Measurements from ENCODE around the gene ARRB1.

Gene ARRB1

GRCh38 chr11:75344186-75344585 lies 7.3 kb downstream of the ARRB1 start:
- Histone ChIP-seq H3K4me3 (ENCODE audit: low read depth in 1 of 2, low read length in 2 of 2) (peak overlapping the region; percentile 14 to 20), H3K36me3 (ENCODE audit: control insufficient read depth in 1 of 2, insufficient read depth in 2 of 2, low read length in 2 of 2) (no peaks in the 10 kb centered on the region), H3K9me3 (ENCODE audit: control insufficient read depth in 1 of 2, low read length in 2 of 2) (no peaks in the 10 kb centered on the region), H3K27ac (ENCODE audit: low read depth, low read length) (peak overlapping the region; percentile 39), H3K27me3 (ENCODE audit: control insufficient read depth in 1 of 2, insufficient read depth in 2 of 2, low read length in 2 of 2) (no peaks in the 10 kb centered on the region), H3K9ac (ENCODE audit: low read depth in 1 of 2, low read length in 2 of 2) (peak overlapping the region in 1 of 2 donors; percentile 57), H3K4me1 (ENCODE audit: control insufficient read depth in 1 of 2, insufficient read depth in 2 of 2, low read length in 2 of 2) (peaks cover 97 to 100% of the 10 kb centered on the region in 2 donors)

GRCh38 chr11:75342966-75343870 lies 8.2 kb downstream of the ARRB1 start:
- H3K4me1 ChIP-seq (ENCODE audit: control insufficient read depth in 1 of 2, insufficient read depth in 2 of 2, low read length in 2 of 2): peaks cover 99 to 100% of the 10 kb centered on the region in 2 donors
- H3K9me3 ChIP-seq (ENCODE audit: control insufficient read depth in 1 of 2, low read length in 2 of 2): no peaks in the 10 kb centered on the region
- H3K4me3 ChIP-seq (ENCODE audit: low read depth in 1 of 2, low read length in 2 of 2): peak overlapping the region in 1 of 2 donors; percentile 24
- H3K9ac ChIP-seq (ENCODE audit: low read depth in 1 of 2, low read length in 2 of 2): peak overlapping the region in 1 of 2 donors; percentile 52
- H3K36me3 ChIP-seq (ENCODE audit: control insufficient read depth in 1 of 2, insufficient read depth in 2 of 2, low read length in 2 of 2): no peaks in the 10 kb centered on the region
- peak overlapping the region; percentile 11 for H3K27ac ChIP-seq (ENCODE audit: low read depth, low read length)
- no peaks in the 10 kb centered on the region for H3K27me3 ChIP-seq (ENCODE audit: control insufficient read depth in 1 of 2, insufficient read depth in 2 of 2, low read length in 2 of 2)

- Histone ChIP-seq H3K9ac (ENCODE audit: low read depth in 1 of 2, low read length in 2 of 2) (peak overlapping the region in 1 of 2 donors; percentile 52), H3K36me3 (ENCODE audit: control insufficient read depth in 1 of 2, insufficient read depth in 2 of 2, low read length in 2 of 2) (no peaks in the 10 kb centered on the region), H3K27ac (ENCODE audit: low read depth, low read length) (peak overlapping the region; percentile 33), H3K4me1 (ENCODE audit: control insufficient read depth in 1 of 2, insufficient read depth in 2 of 2, low read length in 2 of 2) (peaks cover 97 to 99% of the 10 kb centered on the region in 2 donors), H3K9me3 (ENCODE audit: control insufficient read depth in 1 of 2, low read length in 2 of 2) (no peaks in the 10 kb centered on the region), H3K27me3 (ENCODE audit: control insufficient read depth in 1 of 2, insufficient read depth in 2 of 2, low read length in 2 of 2) (no peaks in the 10 kb centered on the region), H3K4me3 (ENCODE audit: low read depth in 1 of 2, low read length in 2 of 2) (no peak overlapping the region)
Observed at GRCh38 chr11:75342231-75342918, 9.1 kb downstream of the ARRB1 start.

- Histone ChIP-seq H3K27ac (ENCODE audit: low read depth, low read length) (peak overlapping the region; percentile 33), H3K9ac (ENCODE audit: low read depth in 1 of 2, low read length in 2 of 2) (peak overlapping the region in 1 of 2 donors; percentile 35), H3K27me3 (ENCODE audit: control insufficient read depth in 1 of 2, insufficient read depth in 2 of 2, low read length in 2 of 2) (no peaks in the 10 kb centered on the region), H3K4me3 (ENCODE audit: low read depth in 1 of 2, low read length in 2 of 2) (no peak overlapping the region), H3K4me1 (ENCODE audit: control insufficient read depth in 1 of 2, insufficient read depth in 2 of 2, low read length in 2 of 2) (peaks cover 97% of the 10 kb centered on the region in 2 donors), H3K9me3 (ENCODE audit: control insufficient read depth in 1 of 2, low read length in 2 of 2) (no peaks in the 10 kb centered on the region), H3K36me3 (ENCODE audit: control insufficient read depth in 1 of 2, insufficient read depth in 2 of 2, low read length in 2 of 2) (no peaks in the 10 kb centered on the region)
Observed at GRCh38 chr11:75341612-75342011, 9.8 kb downstream of the ARRB1 start.

- Histone ChIP-seq H3K27me3 (ENCODE audit: control insufficient read depth in 1 of 2, insufficient read depth in 2 of 2, low read length in 2 of 2) (no peaks in the 10 kb centered on the region), H3K4me3 (ENCODE audit: low read depth in 1 of 2, low read length in 2 of 2) (peak overlapping the region; percentile 42 to 48), H3K36me3 (ENCODE audit: control insufficient read depth in 1 of 2, insufficient read depth in 2 of 2, low read length in 2 of 2) (no peaks in the 10 kb centered on the region), H3K27ac (ENCODE audit: low read depth, low read length) (peak overlapping the region; percentile 60), H3K9me3 (ENCODE audit: control insufficient read depth in 1 of 2, low read length in 2 of 2) (no peaks in the 10 kb centered on the region), H3K4me1 (ENCODE audit: control insufficient read depth in 1 of 2, insufficient read depth in 2 of 2, low read length in 2 of 2) (peaks cover 95% of the 10 kb centered on the region in 2 donors), H3K9ac (ENCODE audit: low read depth in 1 of 2, low read length in 2 of 2) (peak overlapping the region; percentile 39)
Observed at GRCh38 chr11:75339685-75340409, 11.6 kb downstream of the ARRB1 start.

- Histone ChIP-seq H3K4me3 (ENCODE audit: low read depth in 1 of 2, low read length in 2 of 2) (peak overlapping the region in 1 of 2 donors; percentile 30), H3K27ac (ENCODE audit: low read depth, low read length) (peak overlapping the region; percentile 34), H3K36me3 (ENCODE audit: control insufficient read depth in 1 of 2, insufficient read depth in 2 of 2, low read length in 2 of 2) (no peaks in the 10 kb centered on the region), H3K27me3 (ENCODE audit: control insufficient read depth in 1 of 2, insufficient read depth in 2 of 2, low read length in 2 of 2) (no peaks in the 10 kb centered on the region), H3K9me3 (ENCODE audit: control insufficient read depth in 1 of 2, low read length in 2 of 2) (no peaks in the 10 kb centered on the region), H3K9ac (ENCODE audit: low read depth in 1 of 2, low read length in 2 of 2) (peak overlapping the region in 1 of 2 donors; percentile 39), H3K4me1 (ENCODE audit: control insufficient read depth in 1 of 2, insufficient read depth in 2 of 2, low read length in 2 of 2) (peaks cover 93 to 95% of the 10 kb centered on the region in 2 donors)
Observed at GRCh38 chr11:75338516-75339208, 12.8 kb downstream of the ARRB1 start.

- H3K9ac ChIP-seq (ENCODE audit: low read depth in 1 of 2, low read length in 2 of 2): no peak overlapping the region
- H3K27ac ChIP-seq (ENCODE audit: low read depth, low read length): no peak overlapping the region
- H3K36me3 ChIP-seq (ENCODE audit: control insufficient read depth in 1 of 2, insufficient read depth in 2 of 2, low read length in 2 of 2): no peaks in the 10 kb centered on the region
- no peak overlapping the region for H3K4me3 ChIP-seq (ENCODE audit: low read depth in 1 of 2, low read length in 2 of 2)
- H3K4me1 ChIP-seq (ENCODE audit: control insufficient read depth in 1 of 2, insufficient read depth in 2 of 2, low read length in 2 of 2): peaks cover 88% of the 10 kb centered on the region in 2 donors
- no peaks in the 10 kb centered on the region for H3K27me3 ChIP-seq (ENCODE audit: control insufficient read depth in 1 of 2, insufficient read depth in 2 of 2, low read length in 2 of 2)
- no peaks in the 10 kb centered on the region for H3K9me3 ChIP-seq (ENCODE audit: control insufficient read depth in 1 of 2, low read length in 2 of 2)
Observed at GRCh38 chr11:75337195-75337654, 14.2 kb downstream of the ARRB1 start.

- Histone ChIP-seq H3K4me1 (ENCODE audit: control insufficient read depth in 1 of 2, insufficient read depth in 2 of 2, low read length in 2 of 2) (peaks cover 73 to 76% of the 10 kb centered on the region in 2 donors), H3K27me3 (ENCODE audit: control insufficient read depth in 1 of 2, insufficient read depth in 2 of 2, low read length in 2 of 2) (no peaks in the 10 kb centered on the region), H3K36me3 (ENCODE audit: control insufficient read depth in 1 of 2, insufficient read depth in 2 of 2, low read length in 2 of 2) (no peaks in the 10 kb centered on the region), H3K27ac (ENCODE audit: low read depth, low read length) (no peak overlapping the region), H3K9me3 (ENCODE audit: control insufficient read depth in 1 of 2, low read length in 2 of 2) (no peaks in the 10 kb centered on the region), H3K4me3 (ENCODE audit: low read depth in 1 of 2, low read length in 2 of 2) (no peak overlapping the region), H3K9ac (ENCODE audit: low read depth in 1 of 2, low read length in 2 of 2) (peak overlapping the region in 1 of 2 donors; percentile 19)
Observed at GRCh38 chr11:75334976-75335375, 16.5 kb downstream of the ARRB1 start.

- H3K4me1 ChIP-seq (ENCODE audit: control insufficient read depth in 1 of 2, insufficient read depth in 2 of 2, low read length in 2 of 2): peaks cover 73 to 76% of the 10 kb centered on the region in 2 donors
- no peaks in the 10 kb centered on the region for H3K9me3 ChIP-seq (ENCODE audit: control insufficient read depth in 1 of 2, low read length in 2 of 2)
- peak overlapping the region in 1 of 2 donors; percentile 19 for H3K9ac ChIP-seq (ENCODE audit: low read depth in 1 of 2, low read length in 2 of 2)
- H3K36me3 ChIP-seq (ENCODE audit: control insufficient read depth in 1 of 2, insufficient read depth in 2 of 2, low read length in 2 of 2): no peaks in the 10 kb centered on the region
- H3K27me3 ChIP-seq (ENCODE audit: control insufficient read depth in 1 of 2, insufficient read depth in 2 of 2, low read length in 2 of 2): no peaks in the 10 kb centered on the region
- no peak overlapping the region for H3K27ac ChIP-seq (ENCODE audit: low read depth, low read length)
- H3K4me3 ChIP-seq (ENCODE audit: low read depth in 1 of 2, low read length in 2 of 2): no peak overlapping the region
Observed at GRCh38 chr11:75334402-75334891, 17.0 kb downstream of the ARRB1 start.
